Globus pallidus (tissue), 1 donor: ENCODE results near the gene BEGAIN.

Source experiments
- DNase-seq: peaks from one replicate; pipeline ENCODE4 v3.0.0-alpha.2; 2015; ENCODE audit warnings: low spot score

Gene BEGAIN

GRCh38 chr14:100601064-100601463, 13.8 kb upstream of the BEGAIN start:
- no peak for DNase-seq

- no peak for DNase-seq
Measured at GRCh38 chr14:100599981-100600380, 12.8 kb upstream of the BEGAIN start.

- DNase-seq, result no peak
Measured at GRCh38 chr14:100594625-100594951, 7.4 kb upstream of the BEGAIN start.

GRCh38 chr14:100593751-100594624, 6.8 kb upstream of the BEGAIN start:
- DNase-seq, result no peak

- DNase-seq, result no peak
Measured at GRCh38 chr14:100592972-100593371, 5.8 kb upstream of the BEGAIN start.

GRCh38 chr14:100592461-100592891, 5.3 kb upstream of the BEGAIN start:
- DNase-seq, result no peak

- DNase-seq, result no peak
Measured at GRCh38 chr14:100591453-100592371, 4.5 kb upstream of the BEGAIN start.

- no peak for DNase-seq
Measured at GRCh38 chr14:100590726-100591452, 3.7 kb upstream of the BEGAIN start.

- DNase-seq, result no peak
Measured at GRCh38 chr14:100589760-100590469, 2.7 kb upstream of the BEGAIN start.

- DNase-seq, result no peak
Measured at GRCh38 chr14:100589071-100589759, 2.0 kb upstream of the BEGAIN start.

- DNase-seq, result no peak
Measured at GRCh38 chr14:100588671-100589070, 1.5 kb upstream of the BEGAIN start.

GRCh38 chr14:100587763-100588411, 670 bp upstream of the BEGAIN start:
- DNase-seq, result no peak

GRCh38 chr14:100586403-100587085, 673 bp downstream of the BEGAIN start:
- no peak for DNase-seq

GRCh38 chr14:100586153-100586402, 1.1 kb downstream of the BEGAIN start:
- DNase-seq, result no peak

- no peak for DNase-seq
Measured at GRCh38 chr14:100585448-100586152, 1.6 kb downstream of the BEGAIN start.

GRCh38 chr14:100584056-100585031, 2.9 kb downstream of the BEGAIN start:
- DNase-seq, result no peak

GRCh38 chr14:100583245-100583644, 4.0 kb downstream of the BEGAIN start:
- DNase-seq, result no peak

GRCh38 chr14:100582496-100583165, 4.6 kb downstream of the BEGAIN start:
- no peak for DNase-seq
